ENCODE results near the gene SPTBN5. TPM values are rescaled to one million over a fixed set of nuclear protein-coding genes. Genes with fewer than 3 reads are reported as not detected.

SPTBN5 gene
- polyA plus RNA-seq, 1 donor from 2014 or later = 0.01 TPM

GRCh38 chr15:41821831-41822230, 72.0 kb downstream of the SPTBN5 start:
- Histone ChIP-seq H3K9me3 (ENCODE audit: low read length) (no peaks in the 10 kb centered on the region), H3K9ac (ENCODE audit: low read length) (no peak overlapping the region), H3K9me2 (ENCODE audit: insufficient read depth, low read length) (no peaks in the 10 kb centered on the region), H3K27me3 (ENCODE audit: insufficient read depth, low read depth, low read length) (no peaks in the 10 kb centered on the region), H3F3A (ENCODE audit: insufficient read depth, low read length, poor library complexity, severe bottlenecking) (no peaks in the 10 kb centered on the region), H3K4me2 (ENCODE audit: low read length) (no peak overlapping the region), H3K27ac (ENCODE audit: low read length) (no peak overlapping the region), H4K20me1 (ENCODE audit: insufficient read depth) (no peaks in the 10 kb centered on the region), H2AFZ (ENCODE audit: low read depth, low read length) (no peak overlapping the region), H3K79me2 (replicated peaks; ENCODE audit: insufficient read depth, low read length) (no peaks in the 10 kb centered on the region), H3K4me3 (ENCODE audit: low read length) (no peak overlapping the region), H3K36me3 (ENCODE audit: insufficient read depth, low read length) (peaks cover 2% of the 10 kb centered on the region)
- TF ChIP-seq CTCF (IDR thresholded peaks at IDR 0.05; ENCODE audit: poor library complexity, severe bottlenecking) = no peak
- no peak for TF ChIP-seq EZH2 (IDR thresholded peaks at IDR 0.05; ENCODE audit: borderline replicate concordance, insufficient read depth, low read length, poor library complexity, severe bottlenecking)
- TF ChIP-seq POLR2AphosphoS5 (IDR thresholded peaks at IDR 0.05) = no peak
- TF ChIP-seq EP300 (conservative IDR thresholded peaks at IDR 0.05; ENCODE audit: poor library complexity, severe bottlenecking) = no peak
- TF ChIP-seq TAF1 (IDR thresholded peaks at IDR 0.05; ENCODE audit: low read depth) = no peak
- no peak for TF ChIP-seq SMC3 (conservative IDR thresholded peaks at IDR 0.05; ENCODE audit: poor library complexity)
- no peak for TF ChIP-seq MXI1 (conservative IDR thresholded peaks at IDR 0.05; ENCODE audit: poor library complexity, severe bottlenecking)
- TF ChIP-seq RAD21 (conservative IDR thresholded peaks at IDR 0.05) = no peak
- TF ChIP-seq REST (IDR thresholded peaks at IDR 0.05; ENCODE audit: borderline replicate concordance) = no peak

GRCh38 chr15:41820791-41821423, 72.9 kb downstream of the SPTBN5 start:
- TF ChIP-seq EZH2 (IDR thresholded peaks at IDR 0.05; ENCODE audit: borderline replicate concordance, insufficient read depth, low read length, poor library complexity, severe bottlenecking) = no peak
- TF ChIP-seq EP300 (conservative IDR thresholded peaks at IDR 0.05; ENCODE audit: poor library complexity, severe bottlenecking) = no peak
- no peak for TF ChIP-seq TAF1 (IDR thresholded peaks at IDR 0.05; ENCODE audit: low read depth)
- no peak for TF ChIP-seq RAD21 (conservative IDR thresholded peaks at IDR 0.05)
- no peak for TF ChIP-seq CTCF (IDR thresholded peaks at IDR 0.05; ENCODE audit: poor library complexity, severe bottlenecking)
- no peak for TF ChIP-seq MXI1 (conservative IDR thresholded peaks at IDR 0.05; ENCODE audit: poor library complexity, severe bottlenecking)
- no peak for TF ChIP-seq REST (IDR thresholded peaks at IDR 0.05; ENCODE audit: borderline replicate concordance)
- no peak for TF ChIP-seq POLR2AphosphoS5 (IDR thresholded peaks at IDR 0.05)
- Histone ChIP-seq H3K4me2 (ENCODE audit: low read length) (no peak overlapping the region), H4K20me1 (ENCODE audit: insufficient read depth) (no peaks in the 10 kb centered on the region), H3F3A (ENCODE audit: insufficient read depth, low read length, poor library complexity, severe bottlenecking) (no peaks in the 10 kb centered on the region), H3K27me3 (ENCODE audit: insufficient read depth, low read depth, low read length) (no peaks in the 10 kb centered on the region), H3K79me2 (replicated peaks; ENCODE audit: insufficient read depth, low read length) (no peaks in the 10 kb centered on the region), H3K9me2 (ENCODE audit: insufficient read depth, low read length) (no peaks in the 10 kb centered on the region), H3K36me3 (ENCODE audit: insufficient read depth, low read length) (peaks cover 7% of the 10 kb centered on the region), H3K9me3 (ENCODE audit: low read length) (no peaks in the 10 kb centered on the region), H3K27ac (ENCODE audit: low read length) (no peak overlapping the region), H3K4me3 (ENCODE audit: low read length) (no peak overlapping the region), H3K9ac (ENCODE audit: low read length) (no peak overlapping the region), H2AFZ (ENCODE audit: low read depth, low read length) (no peak overlapping the region)
